Lung (tissue), 12 donors: ENCODE data around the gene BCL2. TPM values are rescaled to one million over a fixed set of nuclear protein-coding genes. Genes with fewer than 3 reads are reported as not detected.

Source experiments
- ATAC-seq: fragments of 200-7000 bp; cut with Tn5 transposase; one replicate; pipeline ENCODE4 v1.9.1; 2020; ENCODE audit warnings: moderate number of reproducible peaks; ENCODE audit not compliant: insufficient read depth, low FRiP score
- DNase-seq, 3 donors: peaks; one replicate each; pipeline ENCODE4 v3.0.0-alpha.2; 2013 to 2017
- H3K27ac ChIP-seq, 2 donors: one replicate each; pipeline ENCODE4 v1.5.1; 2013; ENCODE audit warnings: mild to moderate bottlenecking in 2 of 2, moderate library complexity in 2 of 2, control low read depth in 1 of 2, inconsistent platforms in 1 of 2, low read depth in 1 of 2, low read length in 1 of 2
- H3K27me3 ChIP-seq, 3 donors: one replicate each; pipeline ENCODE4 v1.5.1; 2013; ENCODE audit warnings: low read length in 2 of 3; ENCODE audit not compliant: control insufficient read depth in 3 of 3, insufficient read depth in 3 of 3
- H3K36me3 ChIP-seq, 4 donors: one replicate each; pipeline ENCODE4 v1.5.1; 2013; ENCODE audit warnings: low read length in 4 of 4, mild to moderate bottlenecking in 1 of 4, moderate library complexity in 1 of 4; ENCODE audit not compliant: control insufficient read depth in 4 of 4, insufficient read depth in 4 of 4
- H3K4me1 ChIP-seq, 5 donors: one replicate each; pipeline ENCODE4 v1.5.1; 2013; ENCODE audit warnings: low read length in 5 of 5, mild to moderate bottlenecking in 2 of 5, moderate library complexity in 1 of 5; ENCODE audit not compliant: control insufficient read depth in 5 of 5, insufficient read depth in 5 of 5
- H3K4me3 ChIP-seq: one replicate; pipeline ENCODE4 v1.5.1; 2013; ENCODE audit warnings: mild to moderate bottlenecking, control low read depth, moderate library complexity
- H3K9ac ChIP-seq, 2 donors: one replicate each; pipeline ENCODE4 v1.5.1; 2013; ENCODE audit warnings: low read length in 2 of 2, control low read depth in 1 of 2; ENCODE audit not compliant: insufficient read depth in 1 of 2
- H3K9me3 ChIP-seq, 4 donors: one replicate each; pipeline ENCODE4 v1.5.1; 2013; ENCODE audit warnings: low read length in 3 of 4, mild to moderate bottlenecking in 1 of 4, moderate library complexity in 1 of 4; ENCODE audit not compliant: control insufficient read depth in 4 of 4, insufficient read depth in 3 of 4
- CTCF ChIP-seq: IDR thresholded peaks from 2 replicates; pipeline ENCODE4 v1.5.1; 2012; ENCODE audit warnings: mild to moderate bottlenecking; ENCODE audit errors: control extremely low read depth, extremely low read depth
- WGBS, 2 donors: extraction: QIAGEN DNeasy Blood & Tissue Kit; methylation state at CpG; one replicate each; pipeline ENCODE4 v1.1.7; 2013; 5-methylcytosine and 5-hydroxymethylcytosine counted together
- polyA plus RNA-seq, 2 donors: library from polyadenylated mRNA; stranded (reverse); fragments of 200-250 nt; gene quantifications; one replicate each; pipeline ENCODE4 v1.2.1, GENCODE V29; 2013
- total RNA-seq, 2 donors: library from RNA; depleted of rRNA in 1 of 2; stranded (reverse); fragments of >200 nt in 1 of 2; gene quantifications; one replicate each; pipeline ENCODE4 v1.2.1, GENCODE V29; 2014 to 2021
- donor health status: control.
- donor health status: control.
- donor health status: Bipolar disorder and iron deficiency.
- donor health status: healthy.
- donor health status: DM: yes; HTN: yes; CAD: no.

BCL2 gene
- total and polyA plus RNA-seq, 4 donors, result 1.5 to 30.9 (median 5.3) TPM

- Histone ChIP-seq H3K4me3 (no peak overlapping the region), H3K36me3 (no peaks in the 10 kb centered on the region), H3K9ac (no peak overlapping the region), H3K4me1 (peaks cover 0 to 64% (median 24%) of the 10 kb centered on the region in 5 donors), H3K27ac (no peak overlapping the region), H3K27me3 (no peaks in the 10 kb centered on the region), H3K9me3 (no peaks in the 10 kb centered on the region)
- no peak for DNase-seq
- WGBS, 2 donors, result 45 to 65% methylated on average over 5 of the region's 5 CpGs
- no peak for ATAC-seq
- no peak for TF ChIP-seq CTCF
Observed at GRCh38 chr18:63182861-63183260, 136.7 kb downstream of the BCL2 start.

- Histone ChIP-seq H3K27ac (no peak overlapping the region), H3K27me3 (no peaks in the 10 kb centered on the region), H3K9ac (no peak overlapping the region), H3K4me1 (peaks cover 0 to 60% (median 22%) of the 10 kb centered on the region in 5 donors), H3K9me3 (no peaks in the 10 kb centered on the region), H3K4me3 (no peak overlapping the region), H3K36me3 (no peaks in the 10 kb centered on the region)
- ATAC-seq (no peak), DNase-seq (no peak)
- no peak for TF ChIP-seq CTCF
- 80 to 93% methylated on average over 5 of the region's 5 CpGs for WGBS, 2 donors
Observed at GRCh38 chr18:63182310-63182772, 137.2 kb downstream of the BCL2 start.

- WGBS, 2 donors, result 81 to 91% methylated on average over 5 of the region's 5 CpGs
- Histone ChIP-seq H3K36me3 (no peaks in the 10 kb centered on the region), H3K9ac (no peak overlapping the region), H3K9me3 (no peaks in the 10 kb centered on the region), H3K27me3 (no peaks in the 10 kb centered on the region), H3K4me3 (no peak overlapping the region), H3K4me1 (peaks cover 0 to 58% (median 18%) of the 10 kb centered on the region in 5 donors), H3K27ac (no peak overlapping the region)
- DNase-seq (no peak), ATAC-seq (no peak)
- TF ChIP-seq CTCF, result no peak
Observed at GRCh38 chr18:63181706-63182309, 137.8 kb downstream of the BCL2 start.

GRCh38 chr18:63180971-63181376 is 138.6 kb downstream of the BCL2 start:
- Histone ChIP-seq H3K27ac (no peak overlapping the region), H3K27me3 (no peaks in the 10 kb centered on the region), H3K9me3 (no peaks in the 10 kb centered on the region), H3K4me3 (no peak overlapping the region), H3K4me1 (peaks cover 0 to 58% (median 18%) of the 10 kb centered on the region in 5 donors), H3K9ac (no peak overlapping the region), H3K36me3 (no peaks in the 10 kb centered on the region)
- no peak for ATAC-seq
- 87 to 94% methylated on average over 5 of the region's 5 CpGs for WGBS, 2 donors
- DNase-seq, result no peak
- no peak for TF ChIP-seq CTCF
